Mesendoderm (in vitro differentiated cells): Measurements from ENCODE around the gene CYP27C1. TPM values are rescaled to one million over a fixed set of nuclear protein-coding genes. Genes with fewer than 3 reads are reported as not detected.

ENCODE experiments used
- DNase-seq: peaks from one replicate; pipeline ENCODE4 v3.0.0; 2013
- H2AK5ac ChIP-seq: 2 replicates; pipeline ENCODE4 v1.6.1; 2013; ENCODE audit warnings: low read length, inconsistent platforms
- H2BK120ac ChIP-seq: 2 replicates; pipeline ENCODE4 v1.6.1; 2013; ENCODE audit warnings: low read depth, mild to moderate bottlenecking, low read length, moderate library complexity, mixed read lengths
- H2BK15ac ChIP-seq: replicated peaks from 2 replicates; pipeline ENCODE4 v1.6.1; 2013; ENCODE audit warnings: low read depth, mild to moderate bottlenecking, moderate library complexity
- H2BK5ac ChIP-seq: 2 replicates; pipeline ENCODE4 v1.6.1; 2013; ENCODE audit warnings: low read length, inconsistent platforms
- H3K18ac ChIP-seq: 2 replicates; pipeline ENCODE4 v1.6.1; 2013; ENCODE audit warnings: mild to moderate bottlenecking, low read length, mixed read lengths
- H3K23ac ChIP-seq: one replicate; pipeline ENCODE4 v1.6.1; 2013; ENCODE audit warnings: low read length
- H3K27ac ChIP-seq: 2 replicates; pipeline ENCODE4 v1.5.1; 2013; ENCODE audit warnings: low read depth, mild to moderate bottlenecking, inconsistent platforms, low read length, moderate library complexity
- H3K27me3 ChIP-seq: 2 replicates; pipeline ENCODE4 v1.6.1; 2013; ENCODE audit warnings: low read length, control low read depth, mild to moderate bottlenecking, inconsistent platforms; ENCODE audit not compliant: insufficient read depth, poor library complexity
- H3K36me3 ChIP-seq: 2 replicates; pipeline ENCODE4 v1.6.1; 2013; ENCODE audit warnings: low read length, inconsistent platforms; ENCODE audit not compliant: control insufficient read depth, insufficient read depth
- H3K4ac ChIP-seq: one replicate; pipeline ENCODE4 v1.6.1; 2013; ENCODE audit warnings: low read depth, mild to moderate bottlenecking, low read length, moderate library complexity
- H3K4me1 ChIP-seq: 2 replicates; pipeline ENCODE4 v1.6.1; 2013; ENCODE audit warnings: low read depth, low read length, inconsistent platforms; ENCODE audit not compliant: control insufficient read depth
- H3K4me2 ChIP-seq: 2 replicates; pipeline ENCODE4 v1.6.1; 2013; ENCODE audit warnings: low read length
- H3K4me3 ChIP-seq: 2 replicates; pipeline ENCODE4 v1.5.1; 2013; ENCODE audit warnings: mild to moderate bottlenecking, low read length
- H3K56ac ChIP-seq: one replicate; pipeline ENCODE4 v1.6.1; 2013; ENCODE audit warnings: low read length
- H3K79me1 ChIP-seq: 2 replicates; pipeline ENCODE4 v1.6.1; 2013; ENCODE audit warnings: low read length, inconsistent platforms
- H3K79me2 ChIP-seq: 2 replicates; pipeline ENCODE4 v1.6.1; 2013; ENCODE audit warnings: mild to moderate bottlenecking, low read length; ENCODE audit not compliant: control insufficient read depth, insufficient read depth
- H3K9ac ChIP-seq: 2 replicates; pipeline ENCODE4 v1.6.1; 2013; ENCODE audit warnings: low read length, inconsistent platforms
- H4K5ac ChIP-seq: one replicate; pipeline ENCODE4 v1.6.1; 2013; ENCODE audit warnings: low read length
- H4K8ac ChIP-seq: one replicate; pipeline ENCODE4 v1.6.1; 2013; ENCODE audit warnings: low read depth, mild to moderate bottlenecking, control low read depth, low read length, moderate library complexity
- WGBS: extraction: QIAGEN DNeasy Blood & Tissue Kit; methylation state at CpG from one replicate; pipeline ENCODE4 v1.1.7; 2013; ENCODE audit warnings: low lambda C conversion rate, missing lambda C conversion rate; ENCODE audit not compliant: insufficient coverage; ENCODE audit errors: extremely low coverage; 5-methylcytosine and 5-hydroxymethylcytosine counted together
- small RNA-seq: library from polyadenylated mRNA; stranded (forward); fragments of <200 nt; extraction: miRNeasy Mini kit (QIAGEN cat#:217004); gene quantifications from one replicate; pipeline ENCODE3, GENCODE V24; 2013; ENCODE audit not compliant: insufficient read depth

The CYP27C1 gene

DNA sequence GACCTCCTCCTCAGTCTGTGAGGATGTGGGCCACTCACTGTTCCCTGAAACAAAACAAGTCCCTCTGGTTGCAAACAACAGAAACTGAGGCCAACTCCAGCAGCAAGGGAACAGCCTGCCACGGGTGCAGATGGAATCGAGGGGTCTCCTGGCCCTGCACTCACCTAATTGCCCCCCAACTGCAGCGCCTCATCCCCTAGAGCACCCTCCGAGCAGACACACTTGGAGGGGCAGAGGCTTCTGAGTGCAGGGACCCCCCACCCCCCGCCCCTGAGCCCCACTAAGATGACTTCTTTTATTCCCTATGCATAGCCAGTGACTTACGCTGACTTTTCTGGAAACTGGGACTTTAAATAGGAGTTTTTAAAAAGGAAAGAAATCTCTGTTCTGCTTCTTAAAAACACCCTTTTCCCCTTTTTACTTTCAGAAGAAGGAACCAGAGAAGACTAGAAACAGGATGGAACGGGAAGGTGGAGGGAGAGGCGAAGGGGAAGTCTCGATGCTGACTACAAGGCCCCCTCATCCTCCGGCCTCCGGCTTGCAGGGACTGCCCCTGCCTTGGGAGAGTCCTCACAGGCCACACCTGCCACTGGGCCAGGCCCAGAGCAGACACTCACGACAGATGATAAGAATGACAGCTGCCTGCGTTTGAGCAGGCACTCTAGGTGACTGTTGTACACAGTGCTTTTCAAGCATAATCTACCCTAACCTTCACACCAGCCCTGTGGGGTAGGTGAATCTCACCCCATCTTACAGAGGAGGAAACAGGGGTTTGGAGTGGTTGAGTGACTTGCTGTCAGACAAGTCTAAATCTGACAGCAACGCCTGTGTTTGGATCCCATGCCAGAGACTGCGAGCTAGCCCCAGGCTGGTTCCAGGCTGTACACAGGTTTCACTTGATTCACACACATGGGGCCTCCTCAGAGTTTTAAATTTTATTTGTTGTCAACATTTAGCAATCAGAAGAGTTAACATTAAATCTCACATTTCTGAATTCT is 85.0 kb downstream of the CYP27C1 start:
- Histone ChIP-seq H3K79me1 (no peaks in the 10 kb centered on the region), H3K27ac (no peak overlapping the region), H3K27me3 (no peaks in the 10 kb centered on the region), H3K9ac (no peak overlapping the region), H2BK5ac (no peak overlapping the region), H3K56ac (no peak overlapping the region), H2AK5ac (no peak overlapping the region), H3K4ac (no peak overlapping the region), H3K18ac (no peak overlapping the region), H3K23ac (no peak overlapping the region), H3K4me3 (no peak overlapping the region), H3K79me2 (no peaks in the 10 kb centered on the region), H2BK15ac (no peak overlapping the region), H4K8ac (no peak overlapping the region), H3K4me1 (no peaks in the 10 kb centered on the region), H4K5ac (no peak overlapping the region), H3K4me2 (no peak overlapping the region), H3K36me3 (no peaks in the 10 kb centered on the region), H2BK120ac (no peak overlapping the region)
- no peak for DNase-seq
- no CpG with 5 or more reads among the region's 15 CpGs for WGBS

DNA sequence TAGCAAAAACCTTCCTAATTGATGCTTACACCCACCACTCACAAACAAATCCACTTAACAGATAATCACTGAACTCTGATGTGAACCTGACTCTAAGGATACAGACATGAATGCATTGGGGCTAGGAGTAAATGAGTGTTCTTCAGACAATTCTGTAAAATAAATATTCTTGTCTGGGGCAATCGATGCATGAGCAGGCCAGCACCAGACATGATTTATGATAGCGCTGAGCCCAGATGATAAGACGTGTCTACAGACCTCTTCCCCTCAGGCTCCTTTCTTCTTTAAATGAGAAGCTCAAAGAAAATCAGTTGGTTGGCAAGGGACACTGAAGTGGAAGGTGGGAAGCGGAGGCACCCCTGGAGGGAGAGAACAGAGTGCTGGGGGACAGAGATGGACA is 85.9 kb downstream of the CYP27C1 start:
- H3K23ac ChIP-seq: no peak overlapping the region
- no peak overlapping the region for H3K4me3 ChIP-seq
- no peaks in the 10 kb centered on the region for H3K4me1 ChIP-seq
- H3K27ac ChIP-seq: no peak overlapping the region
- no peak overlapping the region for H2BK5ac ChIP-seq
- H3K9ac ChIP-seq: no peak overlapping the region
- no peak for DNase-seq
- no peak overlapping the region for H4K8ac ChIP-seq
- H3K18ac ChIP-seq: no peak overlapping the region
- no peaks in the 10 kb centered on the region for H3K79me2 ChIP-seq
- H3K79me1 ChIP-seq: no peaks in the 10 kb centered on the region
- H4K5ac ChIP-seq: no peak overlapping the region
- no peak overlapping the region for H2BK15ac ChIP-seq
- no CpG with 5 or more reads among the region's 4 CpGs for WGBS
- H3K4ac ChIP-seq: no peak overlapping the region
- H3K27me3 ChIP-seq: no peaks in the 10 kb centered on the region
- no peaks in the 10 kb centered on the region for H3K36me3 ChIP-seq
- H3K4me2 ChIP-seq: no peak overlapping the region
- H2BK120ac ChIP-seq: no peak overlapping the region
- no peak overlapping the region for H3K56ac ChIP-seq
- H2AK5ac ChIP-seq: no peak overlapping the region

Small RNAs within 50 kb of the gene (small RNA-seq; reads per million reads assigned to genes)
- gene NIFKP9: not detected
